ENCODE results near the gene TENM3.

DNA sequence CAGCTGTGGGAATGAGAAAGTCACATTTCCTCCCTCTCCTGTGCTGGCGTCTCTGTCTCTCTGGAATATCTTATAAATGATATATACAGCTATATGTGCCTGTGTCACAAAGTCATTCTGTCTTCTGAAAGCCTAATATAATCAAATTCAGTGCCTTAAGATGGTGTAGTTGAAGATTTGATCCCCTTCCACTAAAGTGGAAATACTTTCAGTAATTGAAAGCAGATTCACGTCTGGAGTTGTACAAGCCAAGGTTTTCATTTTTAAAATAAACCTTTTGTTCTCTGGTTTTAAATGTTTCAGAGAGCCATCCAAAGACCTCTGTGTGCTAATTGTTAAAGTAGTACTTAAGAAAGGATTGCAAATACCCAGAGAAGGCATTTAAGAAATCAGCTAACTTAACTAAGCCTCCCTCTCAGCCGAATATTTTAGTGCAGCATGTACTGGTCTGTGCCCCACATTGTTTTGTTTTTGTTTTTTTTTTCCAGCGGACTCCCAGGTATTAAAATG is 206.8 kb downstream of the TENM3 start:
- TF ChIP-seq, protein P1, sequence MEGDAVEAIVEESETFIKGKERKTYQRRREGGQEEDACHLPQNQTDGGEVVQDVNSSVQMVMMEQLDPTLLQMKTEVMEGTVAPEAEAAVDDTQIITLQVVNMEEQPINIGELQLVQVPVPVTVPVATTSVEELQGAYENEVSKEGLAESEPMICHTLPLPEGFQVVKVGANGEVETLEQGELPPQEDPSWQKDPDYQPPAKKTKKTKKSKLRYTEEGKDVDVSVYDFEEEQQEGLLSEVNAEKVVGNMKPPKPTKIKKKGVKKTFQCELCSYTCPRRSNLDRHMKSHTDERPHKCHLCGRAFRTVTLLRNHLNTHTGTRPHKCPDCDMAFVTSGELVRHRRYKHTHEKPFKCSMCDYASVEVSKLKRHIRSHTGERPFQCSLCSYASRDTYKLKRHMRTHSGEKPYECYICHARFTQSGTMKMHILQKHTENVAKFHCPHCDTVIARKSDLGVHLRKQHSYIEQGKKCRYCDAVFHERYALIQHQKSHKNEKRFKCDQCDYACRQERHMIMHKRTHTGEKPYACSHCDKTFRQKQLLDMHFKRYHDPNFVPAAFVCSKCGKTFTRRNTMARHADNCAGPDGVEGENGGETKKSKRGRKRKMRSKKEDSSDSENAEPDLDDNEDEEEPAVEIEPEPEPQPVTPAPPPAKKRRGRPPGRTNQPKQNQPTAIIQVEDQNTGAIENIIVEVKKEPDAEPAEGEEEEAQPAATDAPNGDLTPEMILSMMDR (IDR thresholded peaks at IDR 0.05): no peak
- TF ChIP-seq POLR2A (IDR thresholded peaks at IDR 0.05): no peak

Data from uterus (tissue), 2 donors.